Measurements from ENCODE around the gene TMEM106B. TPM values are rescaled to one million over a fixed set of nuclear protein-coding genes. Genes with fewer than 3 reads are reported as not detected.

Gene TMEM106B
- total and polyA plus RNA-seq, 2 of the 4 experiments (the other 2 are of a cell fraction) = 24.7 to 59.5 TPM

DNA sequence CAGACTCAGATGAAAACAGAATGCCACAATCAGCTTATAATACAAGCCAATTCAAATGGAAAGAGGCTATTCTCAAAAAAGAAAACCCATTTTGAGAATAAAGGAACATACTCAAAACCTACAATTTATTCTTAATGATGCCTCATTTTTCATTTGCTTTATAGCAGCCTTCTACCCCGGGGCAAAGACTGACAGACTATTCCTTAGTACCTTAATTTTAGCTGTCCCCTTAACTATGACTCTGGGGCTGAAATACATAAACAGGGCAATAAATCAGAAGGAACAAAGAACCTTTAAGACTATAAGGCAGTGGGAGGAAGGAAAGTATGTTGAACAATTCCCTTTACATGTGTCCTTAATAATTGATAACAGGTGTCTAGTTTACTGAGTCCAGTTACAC, 76.8 kb downstream of the TMEM106B start:
- H3K4ac ChIP-seq (ENCODE audit: low read depth, low read length) = no peak overlapping the region
- H3K9me3 ChIP-seq (ENCODE audit: control insufficient read depth, insufficient read depth, low read length) = no peaks in the 10 kb centered on the region
- no peak overlapping the region for H2AFZ ChIP-seq (replicated peaks; ENCODE audit: low read length, poor library complexity)
- H4K5ac ChIP-seq (ENCODE audit: low read depth, low read length) = no peak overlapping the region
- H3K4me2 ChIP-seq (ENCODE audit: low read depth, low read length) = no peak overlapping the region
- ATAC-seq (ENCODE audit: low read depth) (no peak), DNase-seq (no peak)
- ChIA-PET POLR2A (ENCODE audit: unreplicated experiment) (no interaction called here), CTCF (interaction anchor here (0.7 kb wide), 1 partner anchor 449 kb away, joined by 4 read pairs; no protein-coding TSS in a partner anchor)
- no peak overlapping the region for H3K27ac ChIP-seq (ENCODE audit: insufficient read depth, low read length)
- H3K4me3 ChIP-seq (ENCODE audit: insufficient read depth, low read depth, low read length) = no peak overlapping the region
- in situ Hi-C loops (cut with MboI; ENCODE audit: low sequenced_read_pairs) (no loop called here), intact Hi-C loops (cut with micrococcal nuclease) (no loop called here), dilution Hi-C loops (cut with HindIII; ENCODE audit: low sequenced_read_pairs, unreplicated experiment) (no loop called here)
- no peaks in the 10 kb centered on the region for H3K36me3 ChIP-seq (ENCODE audit: control insufficient read depth, insufficient read depth, low read length)
- H2BK15ac ChIP-seq (ENCODE audit: low read depth, low read length) = no peak overlapping the region
- no peaks in the 10 kb centered on the region for H3K9me1 ChIP-seq (ENCODE audit: insufficient read depth, low read length)
- no peak overlapping the region for H2BK20ac ChIP-seq (ENCODE audit: low read depth, low read length)
- H2BK5ac ChIP-seq (ENCODE audit: low read depth, low read length, poor library complexity, severe bottlenecking) = no peak overlapping the region
- TF ChIP-seq MAFK (IDR thresholded peaks at IDR 0.05; ENCODE audit: low read depth, low read length) = no peak
- TF ChIP-seq FOS (IDR thresholded peaks at IDR 0.05; ENCODE audit: low read depth, low read length) = no peak
- TF ChIP-seq RCOR1 (IDR thresholded peaks at IDR 0.05; ENCODE audit: insufficient replicate concordance, low read length) = no peak
- TF ChIP-seq CEBPB (IDR thresholded peaks at IDR 0.05; ENCODE audit: low read depth, low read length) = no peak
- TF ChIP-seq CHD1 (IDR thresholded peaks at IDR 0.05; ENCODE audit: low read depth, low read length) = no peak
- no peak for TF ChIP-seq BHLHE40 (IDR thresholded peaks at IDR 0.05; ENCODE audit: low read depth, low read length)
- TF ChIP-seq, protein P1, sequence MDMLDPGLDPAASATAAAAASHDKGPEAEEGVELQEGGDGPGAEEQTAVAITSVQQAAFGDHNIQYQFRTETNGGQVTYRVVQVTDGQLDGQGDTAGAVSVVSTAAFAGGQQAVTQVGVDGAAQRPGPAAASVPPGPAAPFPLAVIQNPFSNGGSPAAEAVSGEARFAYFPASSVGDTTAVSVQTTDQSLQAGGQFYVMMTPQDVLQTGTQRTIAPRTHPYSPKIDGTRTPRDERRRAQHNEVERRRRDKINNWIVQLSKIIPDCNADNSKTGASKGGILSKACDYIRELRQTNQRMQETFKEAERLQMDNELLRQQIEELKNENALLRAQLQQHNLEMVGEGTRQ (IDR thresholded peaks at IDR 0.05; ENCODE audit: low read depth, low read length) = no peak
- no peak for TF ChIP-seq POLR2A (IDR thresholded peaks at IDR 0.05; ENCODE audit: low read depth, low read length)
- TF ChIP-seq RAD21 (IDR thresholded peaks at IDR 0.05; ENCODE audit: low read length) = no peak
- TF ChIP-seq MXI1 (IDR thresholded peaks at IDR 0.05; ENCODE audit: borderline replicate concordance, low read depth, low read length) = no peak
- no peak for TF ChIP-seq SMC3 (IDR thresholded peaks at IDR 0.05; ENCODE audit: low read depth, low read length)
- TF ChIP-seq NFE2L2 (IDR thresholded peaks at IDR 0.05; ENCODE audit: low read depth, low read length) = no peak
- TF ChIP-seq MAZ (IDR thresholded peaks at IDR 0.05; ENCODE audit: borderline replicate concordance, low read depth, low read length) = no peak
- TF ChIP-seq, protein P2, sequence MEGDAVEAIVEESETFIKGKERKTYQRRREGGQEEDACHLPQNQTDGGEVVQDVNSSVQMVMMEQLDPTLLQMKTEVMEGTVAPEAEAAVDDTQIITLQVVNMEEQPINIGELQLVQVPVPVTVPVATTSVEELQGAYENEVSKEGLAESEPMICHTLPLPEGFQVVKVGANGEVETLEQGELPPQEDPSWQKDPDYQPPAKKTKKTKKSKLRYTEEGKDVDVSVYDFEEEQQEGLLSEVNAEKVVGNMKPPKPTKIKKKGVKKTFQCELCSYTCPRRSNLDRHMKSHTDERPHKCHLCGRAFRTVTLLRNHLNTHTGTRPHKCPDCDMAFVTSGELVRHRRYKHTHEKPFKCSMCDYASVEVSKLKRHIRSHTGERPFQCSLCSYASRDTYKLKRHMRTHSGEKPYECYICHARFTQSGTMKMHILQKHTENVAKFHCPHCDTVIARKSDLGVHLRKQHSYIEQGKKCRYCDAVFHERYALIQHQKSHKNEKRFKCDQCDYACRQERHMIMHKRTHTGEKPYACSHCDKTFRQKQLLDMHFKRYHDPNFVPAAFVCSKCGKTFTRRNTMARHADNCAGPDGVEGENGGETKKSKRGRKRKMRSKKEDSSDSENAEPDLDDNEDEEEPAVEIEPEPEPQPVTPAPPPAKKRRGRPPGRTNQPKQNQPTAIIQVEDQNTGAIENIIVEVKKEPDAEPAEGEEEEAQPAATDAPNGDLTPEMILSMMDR (conservative IDR thresholded peaks at IDR 0.05; ENCODE audit: low read depth, low read length) = no peak
- no peak for TF ChIP-seq RFX5 (IDR thresholded peaks at IDR 0.05; ENCODE audit: low read depth, low read length)
- TF ChIP-seq, protein P3, sequence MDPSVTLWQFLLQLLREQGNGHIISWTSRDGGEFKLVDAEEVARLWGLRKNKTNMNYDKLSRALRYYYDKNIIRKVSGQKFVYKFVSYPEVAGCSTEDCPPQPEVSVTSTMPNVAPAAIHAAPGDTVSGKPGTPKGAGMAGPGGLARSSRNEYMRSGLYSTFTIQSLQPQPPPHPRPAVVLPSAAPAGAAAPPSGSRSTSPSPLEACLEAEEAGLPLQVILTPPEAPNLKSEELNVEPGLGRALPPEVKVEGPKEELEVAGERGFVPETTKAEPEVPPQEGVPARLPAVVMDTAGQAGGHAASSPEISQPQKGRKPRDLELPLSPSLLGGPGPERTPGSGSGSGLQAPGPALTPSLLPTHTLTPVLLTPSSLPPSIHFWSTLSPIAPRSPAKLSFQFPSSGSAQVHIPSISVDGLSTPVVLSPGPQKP (IDR thresholded peaks at IDR 0.05; ENCODE audit: borderline replicate concordance, low read depth, low read length) = no peak
- no peak overlapping the region for H3K14ac ChIP-seq (replicated peaks; ENCODE audit: low read depth, low read length)
- no peak overlapping the region for H2AK9ac ChIP-seq (replicated peaks; ENCODE audit: low read depth, low read length, poor library complexity)
- WGBS, 2 experiments (ENCODE audit: extremely low coverage in 2 of 2, insufficient read length in 1 of 2) = no CpG with 5 or more reads among the region's 1 CpG
- H3K23ac ChIP-seq (ENCODE audit: low read depth, low read length) = no peak overlapping the region
- H3K4me1 ChIP-seq (ENCODE audit: control insufficient read depth, insufficient read depth, low read length) = no peaks in the 10 kb centered on the region
- H4K91ac ChIP-seq (ENCODE audit: insufficient read depth, low read depth, low read length) = no peak overlapping the region
- no peak overlapping the region for H2AK5ac ChIP-seq (ENCODE audit: low read depth, low read length)
- no TSS peak for BruUV-seq (replicated peaks)
- no peaks in the 10 kb centered on the region for H3K27me3 ChIP-seq (ENCODE audit: control insufficient read depth, insufficient read depth, low read length)
- no peaks in the 10 kb centered on the region for H4K20me1 ChIP-seq (ENCODE audit: insufficient read depth, low read length)
- no peak overlapping the region for H2BK120ac ChIP-seq (ENCODE audit: low read depth, low read length)
- H3K56ac ChIP-seq (ENCODE audit: extremely low read depth, insufficient read depth, low read length) = no peak overlapping the region
- no peak overlapping the region for H3K18ac ChIP-seq (ENCODE audit: low read depth, low read length)
- H4K8ac ChIP-seq (ENCODE audit: low read depth in 2 of 2, low read length in 2 of 2) = no peak overlapping the region
- H3K9ac ChIP-seq (ENCODE audit: low read depth, low read length) = no peak overlapping the region
- no peaks in the 10 kb centered on the region for H3K79me1 ChIP-seq (ENCODE audit: low read depth in 1 of 2, low read length in 2 of 2)

All from IMR-90 (cell line).